Neural progenitor cell (in vitro differentiated cells): Measurements from ENCODE around the gene EMC6.

Source experiments
- CTCF ChIP-seq: fragments of 200-600 bp; sonication (generic); IDR thresholded peaks from 2 replicates; pipeline ENCODE4 v1.5.1; 2017; ENCODE audit warnings: antibody characterized with exemption, mild to moderate bottlenecking
- EZH2phosphoT487 ChIP-seq: fragments of 200-600 bp; sonication (generic); IDR thresholded peaks from 2 replicates; pipeline ENCODE4 v1.6.1; 2017; ENCODE audit warnings: antibody characterized with exemption

- no peak for TF ChIP-seq CTCF
- no peak for TF ChIP-seq EZH2phosphoT487
Measured at GRCh38 chr17:3621146-3621720, 47.4 kb upstream of the EMC6 start.
